IPS-15b (cell line): Measurements from ENCODE around the gene ADAD2.

Source experiments
- H3K27me3 ChIP-seq: one replicate; pipeline ENCODE4 v1.6.1; 2013; ENCODE audit warnings: low read length; ENCODE audit not compliant: control insufficient read depth, insufficient read depth
- H3K36me3 ChIP-seq: one replicate; pipeline ENCODE4 v1.6.1; 2013; ENCODE audit warnings: low read length; ENCODE audit not compliant: control insufficient read depth, insufficient read depth
- H3K4me1 ChIP-seq: one replicate; pipeline ENCODE4 v1.6.1; 2013; ENCODE audit warnings: mild to moderate bottlenecking, low read length; ENCODE audit not compliant: control insufficient read depth, insufficient read depth
- H3K4me3 ChIP-seq: one replicate; pipeline ENCODE4 v1.5.1; 2013; ENCODE audit warnings: low read depth, low read length
- H3K9ac ChIP-seq: one replicate; pipeline ENCODE4 v1.6.1; 2013; ENCODE audit warnings: low read depth, mild to moderate bottlenecking, low read length
- H3K9me3 ChIP-seq: one replicate; pipeline ENCODE4 v1.6.1; 2013; ENCODE audit warnings: mild to moderate bottlenecking, low read length; ENCODE audit not compliant: control insufficient read depth, insufficient read depth

The ADAD2 gene

DNA sequence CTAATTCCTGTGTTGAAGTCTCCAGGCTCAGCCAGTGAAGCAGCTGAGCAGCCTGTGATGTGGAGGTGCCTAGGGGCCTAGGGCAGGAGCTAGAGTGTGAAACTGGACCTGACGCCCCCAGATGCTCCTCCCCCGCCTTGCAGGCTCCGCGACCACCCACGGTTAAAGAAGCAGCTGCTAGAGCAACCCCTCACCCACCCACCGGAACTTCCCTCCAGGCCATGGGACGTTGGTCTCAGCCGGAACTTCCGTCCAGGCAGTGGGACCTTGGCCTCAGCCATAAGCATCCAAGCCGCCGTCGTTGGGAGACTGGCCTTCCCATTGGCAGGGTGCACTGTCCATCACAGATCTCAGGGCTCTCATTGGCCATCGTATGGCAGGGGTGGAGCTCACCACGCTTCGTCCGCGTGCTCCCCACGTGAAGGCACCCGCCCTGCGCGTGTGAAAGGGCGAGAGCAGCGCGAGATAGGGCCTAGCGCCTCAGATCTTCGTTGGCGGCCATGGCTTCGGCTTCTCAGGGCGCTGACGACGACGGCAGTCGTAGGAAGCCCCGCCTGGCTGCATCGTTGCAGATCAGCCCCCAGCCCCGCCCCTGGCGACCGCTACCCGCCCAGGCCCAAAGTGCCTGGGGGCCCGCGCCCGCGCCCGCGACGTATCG is at the start of gene ADAD2:
TSS of gene ADAD2 (plus strand) at position 427 of the 658 bp plus-strand sequence. CDS start at position 501, 74 bp downstream.
- Histone ChIP-seq H3K4me1 (no peaks in the 10 kb centered on the region), H3K9ac (no peak within 1 kb of the TSS), H3K36me3 (no peaks in the 10 kb centered on the region), H3K4me3 (no peak within 1 kb of the TSS), H3K9me3 (no peaks in the 10 kb centered on the region), H3K27me3 (no peaks in the 10 kb centered on the region)

DNA sequence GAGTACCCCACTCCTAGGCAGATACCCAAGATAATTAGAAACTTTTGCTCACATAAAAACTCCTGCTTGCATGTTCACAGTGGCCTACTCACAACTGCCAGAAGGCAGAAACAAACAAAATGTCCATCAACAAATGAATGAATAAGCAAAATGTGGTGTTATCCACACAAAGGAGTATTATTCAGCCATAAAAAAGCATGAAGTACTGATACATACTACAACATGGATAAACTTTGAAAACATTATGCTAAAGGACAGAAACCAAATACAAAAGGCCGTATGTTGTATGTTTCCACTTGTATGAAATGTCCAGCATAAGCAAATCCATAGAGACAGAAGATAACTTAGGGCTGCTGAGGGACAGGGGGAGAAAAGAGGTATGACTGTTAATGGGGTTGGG is 47.9 kb upstream of the ADAD2 start:
- H3K9ac ChIP-seq, result no peak overlapping the region
- H3K9me3 ChIP-seq, result no peaks in the 10 kb centered on the region
- H3K4me3 ChIP-seq, result no peak overlapping the region
- H3K36me3 ChIP-seq, result no peaks in the 10 kb centered on the region
- H3K27me3 ChIP-seq, result peaks cover 5% of the 10 kb centered on the region
- H3K4me1 ChIP-seq, result peaks cover 8% of the 10 kb centered on the region

DNA sequence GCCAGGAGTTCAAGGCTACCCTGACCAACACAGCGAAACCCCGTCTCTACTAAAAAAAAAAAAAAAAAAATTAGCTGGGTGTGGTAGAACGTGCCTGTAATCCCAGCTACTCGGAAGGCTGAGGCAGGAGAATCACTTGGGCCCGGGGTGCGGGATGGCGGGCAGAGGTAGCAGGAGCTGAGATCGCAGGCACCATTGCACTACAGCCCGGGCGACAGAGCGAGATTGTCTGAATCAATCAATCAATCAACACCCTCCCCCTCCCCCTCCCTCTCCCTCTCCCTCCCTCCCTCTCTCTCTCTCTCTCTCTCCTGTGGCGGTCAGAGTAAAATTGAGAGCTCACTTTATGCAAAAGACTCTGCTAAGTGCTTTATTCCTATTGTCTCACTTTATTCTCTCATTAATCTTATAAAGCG is 47.2 kb upstream of the ADAD2 start:
- Histone ChIP-seq H3K4me3 (peak overlapping the region; percentile 89), H3K27me3 (peaks cover 5% of the 10 kb centered on the region), H3K9ac (no peak overlapping the region), H3K9me3 (no peaks in the 10 kb centered on the region), H3K4me1 (peaks cover 6% of the 10 kb centered on the region), H3K36me3 (no peaks in the 10 kb centered on the region)

DNA sequence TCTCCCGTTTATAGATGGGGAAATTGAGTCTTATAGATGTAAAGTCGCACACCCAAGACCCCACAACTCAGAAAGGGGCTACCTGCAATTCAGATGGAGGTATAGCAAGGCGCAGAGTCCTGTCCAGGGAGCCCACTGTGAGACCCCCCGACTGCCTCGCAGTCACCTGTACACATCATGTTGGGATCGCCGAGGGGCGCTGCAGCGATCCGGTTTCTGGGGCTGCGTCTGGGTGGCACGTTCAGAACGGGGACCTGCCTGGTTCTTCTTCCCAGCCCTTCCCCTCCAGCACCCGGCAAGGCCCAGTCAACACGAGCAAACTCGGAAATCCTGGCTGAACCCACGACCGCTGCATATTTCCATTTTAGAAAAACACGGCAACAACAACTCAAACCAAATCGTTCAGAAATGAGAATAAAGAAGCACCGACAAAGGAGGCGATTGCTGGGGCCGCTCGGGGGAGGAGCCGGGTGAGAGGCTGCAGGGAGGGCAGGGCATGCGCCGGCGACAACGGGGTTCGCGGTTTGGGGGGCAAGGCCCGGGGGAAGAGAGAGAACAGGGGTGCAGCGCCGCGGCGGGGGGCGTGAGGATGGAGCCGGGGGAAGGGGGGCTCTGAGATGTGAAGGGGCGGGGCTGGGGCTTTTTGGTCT is 46.6 kb upstream of the ADAD2 start:
- H3K9me3 ChIP-seq, result no peaks in the 10 kb centered on the region
- peak overlapping the region; percentile 89 for H3K4me3 ChIP-seq
- peaks cover 5% of the 10 kb centered on the region for H3K27me3 ChIP-seq
- peak overlapping the region; percentile 47 for H3K9ac ChIP-seq
- H3K4me1 ChIP-seq, result peaks cover under 1% of the 10 kb centered on the region
- no peaks in the 10 kb centered on the region for H3K36me3 ChIP-seq

DNA sequence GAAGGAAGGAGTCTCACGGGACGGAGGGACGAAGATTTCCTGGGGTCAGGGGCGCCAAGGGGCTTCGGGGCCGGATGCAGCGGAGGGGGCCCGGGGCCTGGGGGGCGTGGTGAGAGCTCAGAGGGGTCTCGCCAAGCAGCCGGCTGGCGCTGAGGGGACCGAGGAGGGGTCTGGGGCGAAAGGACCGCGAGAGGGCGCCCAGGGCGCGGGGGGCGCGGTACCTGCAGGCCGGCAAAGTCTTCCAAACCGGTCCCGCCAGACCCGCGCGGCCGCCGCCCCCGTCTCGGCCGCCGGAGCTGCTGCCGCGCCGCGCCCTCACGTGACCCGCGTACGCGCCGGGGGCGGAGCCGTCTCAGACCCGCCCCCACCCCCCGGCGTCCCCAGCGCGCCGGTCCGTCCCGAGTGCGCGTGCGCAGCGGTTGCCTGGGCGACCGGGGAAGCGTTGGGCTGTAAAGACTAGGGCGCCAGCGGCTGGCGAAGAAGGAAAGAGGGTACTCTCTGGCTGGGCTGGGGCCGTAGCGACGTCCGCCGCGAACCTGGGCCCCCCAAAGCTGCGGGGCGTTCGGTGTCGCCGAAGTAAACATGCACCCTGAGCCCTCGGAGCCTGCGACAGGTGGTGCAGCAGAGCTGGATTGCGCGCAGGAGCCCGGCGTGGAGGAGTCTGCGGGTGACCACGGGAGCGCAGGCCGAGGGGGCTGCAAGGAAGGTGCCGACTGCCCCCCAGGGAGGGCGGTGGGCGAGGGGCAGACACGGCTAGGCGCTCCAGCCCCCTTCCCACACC is 45.9 kb upstream of the ADAD2 start, which contains the start of the genes DNAAF1 and HSDL1:
TSS of gene DNAAF1 (plus strand) at position 450 of the 781 bp plus-strand sequence. CDS start at position 583, 133 bp downstream.
TSS of gene HSDL1 (minus strand) at position 319 of the 781 bp plus-strand sequence. CDS start 13,856 bp downstream, outside the sequence.
- no peaks in the 10 kb centered on the region for H3K36me3 ChIP-seq
- H3K4me1 ChIP-seq, result no peaks in the 10 kb centered on the region
- H3K9ac ChIP-seq, result peak within 1 kb of the TSS; percentile 47
- H3K4me3 ChIP-seq, result peak within 1 kb of the TSS; percentile 89
- H3K9me3 ChIP-seq, result no peaks in the 10 kb centered on the region
- H3K27me3 ChIP-seq, result peaks cover 5% of the 10 kb centered on the region

DNA sequence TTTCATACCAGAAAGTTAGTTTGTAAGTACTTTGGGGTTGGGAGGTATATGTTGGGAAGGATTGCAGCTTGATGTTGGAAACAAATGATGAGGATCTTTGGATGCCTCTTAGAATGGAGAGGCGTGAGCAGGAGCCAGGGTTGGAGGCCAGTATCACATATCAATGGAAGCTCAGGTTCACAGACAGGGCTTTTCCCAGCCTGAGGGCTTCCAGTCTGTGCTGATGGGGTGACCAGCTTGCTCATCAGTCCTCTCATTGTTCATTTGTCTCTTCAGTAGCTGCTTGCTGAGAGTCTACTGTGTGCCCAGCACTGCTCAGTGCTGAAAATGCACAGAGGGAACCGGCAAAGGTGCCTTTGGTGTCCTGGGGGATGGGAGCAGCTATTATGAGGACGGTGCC is 40.0 kb upstream of the ADAD2 start:
- Histone ChIP-seq H3K36me3 (no peaks in the 10 kb centered on the region), H3K4me3 (no peak overlapping the region), H3K9me3 (no peaks in the 10 kb centered on the region), H3K4me1 (peaks cover 3% of the 10 kb centered on the region), H3K9ac (no peak overlapping the region), H3K27me3 (peaks cover 4% of the 10 kb centered on the region)

DNA sequence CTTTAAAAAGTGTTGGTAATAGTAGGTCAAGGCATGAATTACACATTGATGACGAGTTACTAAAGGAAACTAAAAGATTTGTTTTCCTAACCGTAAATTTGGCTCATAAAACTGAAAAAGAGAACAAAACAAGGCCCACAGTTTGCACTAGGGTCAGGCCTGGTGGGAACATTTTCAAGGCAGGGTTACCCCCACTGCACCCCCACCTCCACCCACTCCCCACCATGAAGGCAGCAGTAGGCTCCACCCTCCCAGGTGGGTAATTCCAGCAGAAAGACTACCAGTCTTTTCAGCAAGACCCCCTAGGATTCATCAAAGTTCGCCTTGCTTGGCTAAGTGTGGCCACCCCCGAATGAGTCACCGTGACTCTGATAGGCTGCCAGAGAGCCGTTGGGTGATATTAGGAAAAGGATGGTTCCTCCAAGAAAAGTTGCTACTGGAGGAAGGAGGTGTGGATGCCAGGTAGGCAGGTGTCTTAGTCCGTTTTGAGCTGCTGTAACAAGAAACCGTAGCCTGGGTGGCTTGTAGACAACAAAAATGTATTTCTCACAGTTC is 37.2 kb upstream of the ADAD2 start:
- no peak overlapping the region for H3K9ac ChIP-seq
- H3K4me1 ChIP-seq, result peaks cover 3% of the 10 kb centered on the region
- H3K9me3 ChIP-seq, result no peaks in the 10 kb centered on the region
- no peaks in the 10 kb centered on the region for H3K27me3 ChIP-seq
- H3K36me3 ChIP-seq, result no peaks in the 10 kb centered on the region
- no peak overlapping the region for H3K4me3 ChIP-seq

DNA sequence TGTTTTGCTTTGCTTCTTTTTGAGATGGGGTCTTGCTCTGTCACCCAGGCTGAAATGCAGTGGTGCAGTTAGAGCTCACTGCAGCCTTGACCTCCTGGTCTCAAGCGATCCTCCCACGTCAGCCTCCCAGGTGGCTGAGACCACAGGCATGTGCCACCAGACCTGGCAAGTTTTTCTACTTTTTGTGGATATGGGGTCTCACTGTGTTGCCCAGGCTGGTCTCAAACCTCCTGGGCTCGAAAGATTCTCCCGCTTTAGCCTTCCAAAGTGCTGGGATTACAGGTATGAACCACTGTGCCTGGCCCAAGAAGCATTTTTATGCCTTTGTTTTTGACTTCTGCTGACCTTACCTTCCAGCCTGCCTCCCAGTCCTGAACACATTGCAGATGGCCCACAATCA is 35.7 kb upstream of the ADAD2 start:
- Histone ChIP-seq H3K4me1 (peaks cover 3% of the 10 kb centered on the region), H3K9ac (no peak overlapping the region), H3K4me3 (no peak overlapping the region), H3K36me3 (no peaks in the 10 kb centered on the region), H3K27me3 (no peaks in the 10 kb centered on the region), H3K9me3 (no peaks in the 10 kb centered on the region)

DNA sequence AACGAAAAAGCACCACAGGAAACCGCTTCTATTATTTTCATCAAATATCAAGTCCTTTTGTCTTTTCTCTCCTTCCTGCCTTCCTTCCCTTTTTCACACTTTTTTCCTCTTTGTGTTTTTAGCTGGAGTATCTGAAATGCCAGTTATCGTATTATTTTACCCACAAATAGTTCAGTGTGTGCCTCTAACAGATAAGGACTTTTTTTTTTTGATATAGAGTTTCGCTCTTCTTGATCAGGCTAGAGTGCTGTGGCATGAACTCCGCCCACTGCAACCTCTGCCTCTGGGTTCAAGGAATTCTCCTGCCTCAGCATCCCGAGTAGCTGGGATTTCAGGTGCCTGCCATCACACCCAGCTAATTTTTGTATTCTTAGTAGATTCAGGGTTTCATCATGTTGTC is 35.2 kb upstream of the ADAD2 start:
- H3K4me3 ChIP-seq, result no peak overlapping the region
- H3K36me3 ChIP-seq, result no peaks in the 10 kb centered on the region
- H3K9ac ChIP-seq, result no peak overlapping the region
- peaks cover 3% of the 10 kb centered on the region for H3K4me1 ChIP-seq
- H3K9me3 ChIP-seq, result no peaks in the 10 kb centered on the region
- H3K27me3 ChIP-seq, result no peaks in the 10 kb centered on the region

DNA sequence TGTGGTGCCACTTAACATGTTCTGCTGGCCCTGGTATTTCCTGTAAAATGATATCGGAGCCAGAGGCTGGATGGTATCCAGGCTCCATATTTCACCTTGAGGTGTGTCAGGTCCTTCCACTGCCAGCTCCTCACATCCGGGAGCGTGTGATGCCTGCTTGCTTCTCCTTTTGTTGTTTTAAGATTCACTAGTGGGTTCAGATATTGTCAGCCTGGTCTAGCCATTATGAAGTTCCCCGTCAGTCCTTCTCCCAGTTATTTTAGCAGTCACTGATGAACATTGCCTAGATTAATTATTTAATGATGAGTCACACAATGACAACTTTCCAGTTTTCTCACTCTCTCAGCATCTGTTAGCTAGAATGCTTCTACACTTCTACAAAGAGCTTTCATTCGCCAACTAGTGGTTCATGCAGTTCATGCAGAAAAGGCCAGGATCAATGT is 34.6 kb upstream of the ADAD2 start:
- H3K9me3 ChIP-seq, result no peaks in the 10 kb centered on the region
- H3K4me1 ChIP-seq, result peaks cover 3% of the 10 kb centered on the region
- H3K36me3 ChIP-seq, result no peaks in the 10 kb centered on the region
- H3K27me3 ChIP-seq, result no peaks in the 10 kb centered on the region
- no peak overlapping the region for H3K9ac ChIP-seq
- H3K4me3 ChIP-seq, result no peak overlapping the region

DNA sequence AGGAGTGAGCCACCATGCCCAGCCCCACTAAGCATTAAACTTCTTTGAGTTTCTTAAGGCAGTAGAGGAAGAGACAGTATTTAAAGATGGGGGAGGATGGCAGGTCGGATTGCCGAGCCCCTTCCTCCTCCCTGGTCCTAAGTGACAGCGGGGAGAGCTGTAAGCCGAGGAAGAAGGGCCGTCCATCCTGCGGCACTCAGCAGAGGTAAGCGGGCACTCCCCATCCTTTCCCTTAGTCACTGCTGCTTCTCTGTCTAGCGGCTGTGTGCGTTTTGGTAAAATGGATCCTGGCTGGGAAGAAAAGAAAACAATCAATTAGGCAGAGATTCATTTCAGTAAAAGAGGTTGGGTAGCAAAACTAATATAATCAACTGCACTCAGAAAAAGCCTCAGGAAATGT is 31.9 kb upstream of the ADAD2 start:
- H3K9ac ChIP-seq, result no peak overlapping the region
- no peaks in the 10 kb centered on the region for H3K4me1 ChIP-seq
- no peaks in the 10 kb centered on the region for H3K36me3 ChIP-seq
- no peaks in the 10 kb centered on the region for H3K27me3 ChIP-seq
- H3K9me3 ChIP-seq, result no peaks in the 10 kb centered on the region
- no peak overlapping the region for H3K4me3 ChIP-seq
